CD4-positive, alpha-beta T cell treated with Interleukin-15 for 4 hours (primary cell): Measurements from ENCODE around the gene ITCH.
"Not testable (repeated sequence)": the region's sequence is repeated elsewhere in the genome, so short reads cannot be mapped to it uniquely, and the experiment has no call there.

ENCODE experiments used
- DNase-seq: peaks from one replicate; pipeline ENCODE4 v3.0.0-alpha.2; 2020; ENCODE audit warnings: low spot score

ITCH gene

DNA sequence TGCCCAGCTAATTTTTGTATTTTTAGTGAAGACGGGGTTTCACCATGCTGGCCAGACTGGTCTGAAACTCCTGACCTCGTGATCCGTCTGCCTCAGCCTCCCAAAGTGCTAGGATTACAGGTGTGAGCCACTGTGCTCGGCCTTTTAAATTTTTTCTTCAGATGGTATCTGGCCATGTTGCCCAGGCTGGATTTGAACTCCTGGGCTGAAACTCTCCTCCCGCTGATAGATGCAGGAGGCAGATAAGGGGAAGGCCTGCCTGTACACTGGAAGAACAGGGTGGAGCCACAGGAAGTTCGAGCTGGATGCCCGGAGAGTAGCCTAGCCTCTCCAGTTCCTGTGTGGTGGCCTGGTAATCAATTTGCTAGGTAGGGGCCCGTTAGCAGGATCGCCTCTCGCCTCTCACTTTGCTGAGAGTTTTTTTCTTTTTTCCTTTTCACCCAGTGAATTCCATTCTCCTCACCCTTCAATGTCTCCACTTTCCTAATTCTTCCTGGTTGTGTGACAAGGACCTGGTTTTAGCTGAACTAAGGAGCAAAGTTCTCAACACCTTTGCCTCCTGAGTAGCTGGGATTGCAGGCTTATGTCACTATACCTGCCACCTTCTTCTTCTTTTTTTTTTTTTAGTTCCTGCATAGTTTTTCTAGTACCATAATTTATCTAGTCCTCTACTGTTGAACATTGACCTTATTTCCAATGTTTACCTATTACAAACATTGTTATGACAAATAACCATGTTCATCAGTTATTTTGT lies 19.4 kb upstream of the ITCH start:
- no peak for DNase-seq

DNA sequence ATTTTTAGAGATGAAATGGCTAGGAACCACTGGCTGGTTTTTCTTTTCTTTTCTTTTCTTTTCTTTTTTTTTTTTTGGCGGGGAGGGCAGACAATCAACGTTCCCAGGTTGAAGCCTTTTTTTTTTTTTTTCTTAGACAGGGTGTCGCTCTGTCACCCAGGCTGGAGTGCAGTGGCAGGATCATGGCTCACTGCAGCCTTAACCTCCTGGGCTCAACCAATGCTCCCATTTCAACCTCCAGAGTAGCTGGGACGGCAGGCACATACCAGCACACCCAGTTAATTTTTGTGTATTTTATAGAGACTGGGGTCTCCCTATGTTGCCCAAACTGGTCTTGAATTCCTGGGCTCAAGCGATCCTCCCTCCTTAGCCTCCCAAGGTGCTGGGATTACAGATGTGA lies 18.8 kb upstream of the ITCH start:
- no peak for DNase-seq

DNA sequence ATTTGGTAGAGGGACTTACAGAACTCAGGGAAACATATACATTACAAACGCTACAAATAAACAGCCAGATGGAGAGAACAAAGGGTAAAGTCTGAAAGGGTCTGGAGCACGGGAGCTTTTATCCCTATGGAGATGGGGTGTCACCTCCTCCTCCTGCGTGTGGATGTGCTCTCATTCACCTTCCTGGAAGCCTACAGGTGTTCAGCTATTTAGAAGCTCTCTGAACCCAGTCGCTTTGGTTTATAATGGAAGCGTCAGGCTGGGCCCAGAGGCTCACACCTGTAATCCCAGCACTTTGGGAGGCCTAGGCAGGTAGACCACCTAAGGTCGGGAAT lies 17.7 kb upstream of the ITCH start:
- no peak for DNase-seq

GRCh38 chr20:34345839-34346532 lies 17.1 kb upstream of the ITCH start:
- not testable (repeated sequence) for DNase-seq

DNA sequence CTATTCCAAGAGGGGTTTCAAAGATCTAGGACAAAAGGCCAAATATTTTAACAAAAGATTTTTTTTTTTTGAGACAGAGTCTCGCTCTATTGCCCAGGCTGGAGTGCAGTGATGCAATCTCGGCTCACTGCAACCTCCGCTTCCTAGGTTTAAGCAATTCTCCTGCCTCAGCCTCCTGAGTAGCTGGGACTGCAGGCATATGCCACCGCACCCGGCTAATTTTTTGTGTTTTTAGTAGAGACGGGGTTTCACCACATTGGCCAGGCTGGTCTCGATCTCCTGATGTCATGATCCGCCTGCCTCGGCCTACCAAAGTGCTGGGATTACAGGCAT lies 16.6 kb upstream of the ITCH start:
- DNase-seq: not testable (repeated sequence)

GRCh38 chr20:34347571-34347970 lies 15.5 kb upstream of the ITCH start:
- DNase-seq: no peak

- no peak for DNase-seq
Measured at GRCh38 chr20:34350095-34350494, 13.0 kb upstream of the ITCH start.

- not testable (repeated sequence) for DNase-seq
Measured at GRCh38 chr20:34353467-34353866, 9.6 kb upstream of the ITCH start.

- no peak for DNase-seq
Measured at GRCh38 chr20:34355427-34355826, 7.6 kb upstream of the ITCH start.

DNA sequence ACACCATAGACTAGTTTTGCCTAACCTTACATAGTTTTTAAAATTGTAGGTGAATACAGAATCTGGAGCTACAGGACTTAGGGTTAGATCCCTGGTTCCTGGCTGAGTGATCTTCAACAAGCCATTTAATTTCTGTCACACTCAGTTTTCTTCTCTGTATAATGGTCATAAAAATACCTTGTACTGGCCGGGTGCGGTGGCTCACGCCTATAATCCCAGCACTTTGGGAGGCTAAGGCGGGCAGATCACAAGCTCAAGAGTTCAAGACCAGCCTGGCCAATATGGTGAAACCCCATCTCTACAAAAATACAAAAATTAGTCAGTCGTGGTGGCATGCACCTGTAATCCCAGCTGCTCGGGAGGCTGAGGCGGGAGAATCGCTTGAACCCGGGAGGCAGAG lies 3.3 kb upstream of the ITCH start:
- not testable (repeated sequence) for DNase-seq

- no peak for DNase-seq
Measured at GRCh38 chr20:34362502-34363061, 491 bp upstream of the ITCH start.

DNA sequence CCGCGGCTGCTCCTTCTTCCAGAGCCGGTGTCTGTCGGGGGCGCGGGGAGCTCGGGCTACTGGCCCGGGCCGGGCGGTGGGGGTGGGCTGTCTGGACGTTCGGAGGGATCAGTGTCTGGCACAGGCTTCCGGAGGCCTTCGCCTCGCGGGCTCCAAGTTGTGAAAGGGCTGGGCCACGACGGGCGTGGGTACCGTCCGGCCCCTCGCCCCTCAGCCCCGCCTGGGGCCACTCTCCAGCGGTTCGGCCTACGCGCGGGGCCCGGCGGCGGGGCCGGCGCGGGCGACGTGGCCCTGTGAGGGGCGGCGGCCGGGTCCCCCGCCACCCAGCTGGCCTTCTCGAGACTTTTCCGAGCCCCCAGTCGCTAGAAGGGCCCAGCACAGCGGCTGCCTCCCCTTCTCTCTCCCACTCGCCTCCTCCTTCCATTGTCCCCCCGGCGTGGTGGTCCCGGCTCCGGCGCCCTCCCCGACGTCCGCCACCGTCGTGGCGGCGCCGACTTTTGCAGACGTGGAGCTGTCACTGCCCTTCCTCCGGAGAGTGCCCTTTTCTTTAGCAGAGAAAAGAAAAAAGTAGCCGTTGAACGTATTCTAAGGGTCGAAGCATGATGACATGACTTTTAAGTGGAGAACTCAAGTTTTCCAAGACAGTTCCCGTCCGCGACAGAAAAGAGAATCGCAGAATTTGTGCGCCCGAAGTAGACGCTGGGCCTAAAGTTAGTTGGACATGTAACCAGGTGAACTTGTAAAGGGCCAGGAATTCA lies 571 bp downstream of the ITCH start:
- no peak for DNase-seq

- DNase-seq: no peak
Measured at GRCh38 chr20:34364223-34364506, 1.1 kb downstream of the ITCH start.

DNA sequence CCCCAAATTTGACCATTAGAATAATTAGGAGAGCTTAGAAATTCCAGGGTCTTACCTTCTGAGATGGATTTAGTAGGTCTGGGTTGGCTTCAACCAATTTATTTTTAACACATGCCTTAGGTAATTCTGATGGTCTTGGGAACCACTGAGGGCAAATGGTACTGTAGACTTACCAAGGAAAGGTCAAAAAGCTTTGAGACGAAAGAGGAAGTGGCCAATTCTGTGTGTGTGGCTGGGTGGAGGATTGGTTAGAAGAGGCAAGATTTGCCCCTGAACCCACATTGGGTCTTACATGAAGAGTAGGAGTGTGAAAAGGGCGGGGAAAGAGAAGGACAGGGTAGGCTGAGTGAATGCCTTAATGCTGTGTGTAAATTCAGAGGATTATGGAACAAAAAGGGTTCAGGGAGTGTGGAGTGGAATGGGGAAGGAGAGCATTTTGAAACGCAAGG lies 2.7 kb downstream of the ITCH start:
- DNase-seq: peak; percentile 33

DNA sequence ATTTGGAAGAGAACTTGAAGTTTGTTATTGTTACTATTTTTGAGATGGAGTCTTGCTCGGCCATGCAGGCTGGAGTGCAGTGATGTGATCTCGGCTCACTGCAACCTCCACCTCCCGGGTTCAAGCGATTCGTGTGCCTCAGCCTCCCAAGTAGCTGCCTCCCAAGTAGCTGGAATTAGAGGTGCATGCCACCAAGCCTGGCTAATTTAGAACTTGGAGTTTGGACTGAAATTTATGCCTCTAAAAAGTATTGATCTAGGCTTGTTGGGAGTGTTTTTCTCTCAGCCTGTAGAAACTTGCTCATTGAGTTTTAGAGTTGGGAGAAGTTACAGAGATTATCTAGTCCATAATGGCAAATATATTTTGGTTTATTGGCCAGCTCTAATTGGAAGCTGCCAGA lies 4.1 kb downstream of the ITCH start:
- no peak for DNase-seq

- DNase-seq: not testable (repeated sequence)
Measured at GRCh38 chr20:34367911-34368310, 4.8 kb downstream of the ITCH start.

GRCh38 chr20:34368547-34368946 lies 5.5 kb downstream of the ITCH start:
- no peak for DNase-seq

GRCh38 chr20:34369265-34369664 lies 6.2 kb downstream of the ITCH start:
- peak; percentile 30 for DNase-seq

DNA sequence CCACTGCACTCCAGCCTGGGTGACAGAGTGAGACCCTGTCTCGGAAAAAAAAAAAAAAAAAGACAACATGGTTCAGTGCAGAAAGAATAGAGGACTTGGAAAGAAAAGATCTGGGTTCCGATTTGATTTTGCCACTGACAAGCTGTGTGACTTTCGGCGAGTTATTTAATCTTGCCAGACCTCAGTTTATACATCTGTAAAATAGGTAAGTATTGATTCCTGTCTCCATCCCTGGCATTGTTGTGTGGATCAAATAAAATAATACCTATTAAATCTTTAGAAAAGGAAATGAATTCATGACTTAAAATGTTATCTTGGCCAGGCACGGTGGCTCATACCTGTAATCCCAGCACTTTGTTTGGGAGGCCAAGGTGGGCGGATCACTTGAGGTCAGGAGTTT lies 7.0 kb downstream of the ITCH start:
- DNase-seq: no peak

- no peak for DNase-seq
Measured at GRCh38 chr20:34373445-34373844, 10.4 kb downstream of the ITCH start.

DNA sequence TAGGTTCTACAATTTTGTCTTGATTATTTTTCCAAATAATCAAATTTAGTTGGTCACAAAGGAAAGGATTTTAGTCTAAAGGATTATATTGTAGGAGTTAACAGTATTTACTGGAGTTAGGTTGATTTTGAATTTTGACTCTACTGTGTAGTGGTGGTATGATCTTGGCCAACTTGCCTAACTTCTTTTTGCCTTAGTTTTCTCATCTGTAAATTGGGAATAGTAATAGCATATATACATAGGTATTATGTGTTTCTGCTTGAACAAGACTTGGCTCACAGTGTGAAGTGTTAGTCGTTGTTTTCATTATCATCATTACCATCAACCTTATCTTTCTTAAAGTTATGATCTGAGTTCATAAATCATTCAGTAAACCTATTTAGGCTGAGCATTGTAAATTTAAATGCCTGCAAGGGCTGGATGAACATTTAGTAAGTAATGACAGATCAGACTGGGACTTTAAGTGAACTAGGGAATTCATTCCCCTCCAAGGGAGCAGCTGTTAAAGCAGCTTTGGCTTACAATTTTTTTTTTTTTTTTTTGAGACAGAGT lies 11.2 kb downstream of the ITCH start:
- no peak for DNase-seq

- DNase-seq: no peak
Measured at GRCh38 chr20:34375977-34376430, 12.9 kb downstream of the ITCH start.
